Activated naive CD4-positive, alpha-beta T cell treated with anti-CD3 and anti-CD28 coated beads, Interleukin-2, amount 50 U/mL, for 72 hours (primary cell): Measurements from ENCODE around the gene EMD. TPM values are rescaled to one million over a fixed set of nuclear protein-coding genes. Genes with fewer than 3 reads are reported as not detected.

Experiments used
- ATAC-seq, 2 donors: fragments of 150-1000 bp; cut with Tn5 transposase; 2 replicates each; pipeline ENCODE4 v1.10.0; 2021; ENCODE audit warnings: mild to moderate bottlenecking in 2 of 2, moderate library complexity in 2 of 2
- DNase-seq, 2 donors: peaks; one replicate each; pipeline ENCODE4 v3.0.0; 2021 to 2022; ENCODE audit warnings: low spot score in 2 of 2
- H3K27ac Mint-ChIP-seq, 2 donors: one replicate each; pipeline ENCODE4 v1.8.0; 2022; ENCODE audit warnings: mild to moderate bottlenecking in 2 of 2, mixed read lengths in 2 of 2
- H3K36me3 Mint-ChIP-seq, 2 donors: one replicate each; pipeline ENCODE4 v1.8.0; 2022; ENCODE audit warnings: mixed read lengths in 2 of 2
- H3K9me3 Mint-ChIP-seq, 2 donors: one replicate each; pipeline ENCODE4 v1.8.0; 2022; ENCODE audit warnings: mixed read lengths in 2 of 2
- total RNA-seq, 2 donors: library from RNA; stranded (reverse); gene quantifications; one replicate each; pipeline ENCODE4 v1.2.3, GENCODE V29; 2022

The EMD gene
- total RNA-seq, 2 donors from 2014 or later = 79.3 to 83.0 TPM

DNA sequence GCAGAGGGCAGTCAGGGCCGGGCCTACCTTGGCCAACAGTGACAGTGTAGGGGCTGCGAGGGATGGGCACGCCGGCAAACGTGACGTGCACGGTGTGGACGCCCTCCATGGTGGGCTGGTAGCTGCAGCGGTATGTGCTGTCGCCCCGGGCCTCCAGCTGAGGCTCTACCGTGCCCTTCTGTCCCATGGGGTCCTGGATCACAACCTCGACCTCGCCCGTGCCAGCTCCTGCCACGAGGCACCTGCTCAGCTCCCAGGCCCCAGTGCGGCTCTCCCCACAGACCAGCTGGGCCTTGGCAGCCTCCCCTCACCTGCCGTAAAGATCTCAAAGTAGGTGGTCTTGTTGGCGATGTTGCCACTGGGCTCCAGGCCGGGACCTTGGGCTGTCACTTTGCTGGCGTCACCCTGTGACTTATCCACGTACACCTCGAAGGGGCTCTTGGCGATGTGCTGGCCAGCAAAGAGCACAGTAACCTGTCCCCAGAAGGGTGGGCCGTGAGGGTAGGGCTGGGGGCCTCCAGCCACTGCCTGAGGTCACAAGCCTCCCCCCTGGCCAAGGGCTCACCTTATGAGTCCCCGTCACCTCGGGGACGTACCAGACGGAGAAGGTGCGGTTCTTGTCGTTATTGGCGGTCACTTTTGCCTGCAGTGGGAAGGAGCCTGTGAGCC lies 13.0 kb upstream of the EMD start:
- Mint-ChIP-seq H3K27ac (no peak overlapping the region), H3K36me3 (peaks cover 5 to 12% of the 10 kb centered on the region in 2 donors), H3K9me3 (no peaks in the 10 kb centered on the region)
- ATAC-seq (no peak), DNase-seq (no peak)

DNA sequence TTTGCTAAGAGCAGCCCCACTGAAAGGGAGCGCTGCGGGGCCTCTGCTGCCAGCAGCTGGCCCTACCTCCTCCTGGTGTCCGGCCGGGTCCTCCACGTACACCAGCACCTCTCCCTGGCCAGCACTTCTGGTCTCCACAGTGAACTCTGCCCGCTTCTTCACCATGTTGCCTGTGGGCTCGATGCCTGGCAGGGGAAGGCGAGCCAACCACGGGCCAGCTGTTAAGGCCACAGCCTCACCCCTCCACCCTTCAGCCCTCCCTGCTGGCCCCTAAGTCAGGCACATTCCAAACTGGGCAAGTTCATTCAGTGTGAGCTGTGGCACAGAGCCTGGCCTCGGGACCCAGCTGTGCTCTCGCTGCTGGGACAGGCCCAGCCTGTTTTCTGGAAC lies 12.4 kb upstream of the EMD start:
- Mint-ChIP-seq H3K36me3 (peaks cover 5 to 12% of the 10 kb centered on the region in 2 donors), H3K27ac (no peak overlapping the region), H3K9me3 (no peaks in the 10 kb centered on the region)
- ATAC-seq (no peak), DNase-seq (no peak)

DNA sequence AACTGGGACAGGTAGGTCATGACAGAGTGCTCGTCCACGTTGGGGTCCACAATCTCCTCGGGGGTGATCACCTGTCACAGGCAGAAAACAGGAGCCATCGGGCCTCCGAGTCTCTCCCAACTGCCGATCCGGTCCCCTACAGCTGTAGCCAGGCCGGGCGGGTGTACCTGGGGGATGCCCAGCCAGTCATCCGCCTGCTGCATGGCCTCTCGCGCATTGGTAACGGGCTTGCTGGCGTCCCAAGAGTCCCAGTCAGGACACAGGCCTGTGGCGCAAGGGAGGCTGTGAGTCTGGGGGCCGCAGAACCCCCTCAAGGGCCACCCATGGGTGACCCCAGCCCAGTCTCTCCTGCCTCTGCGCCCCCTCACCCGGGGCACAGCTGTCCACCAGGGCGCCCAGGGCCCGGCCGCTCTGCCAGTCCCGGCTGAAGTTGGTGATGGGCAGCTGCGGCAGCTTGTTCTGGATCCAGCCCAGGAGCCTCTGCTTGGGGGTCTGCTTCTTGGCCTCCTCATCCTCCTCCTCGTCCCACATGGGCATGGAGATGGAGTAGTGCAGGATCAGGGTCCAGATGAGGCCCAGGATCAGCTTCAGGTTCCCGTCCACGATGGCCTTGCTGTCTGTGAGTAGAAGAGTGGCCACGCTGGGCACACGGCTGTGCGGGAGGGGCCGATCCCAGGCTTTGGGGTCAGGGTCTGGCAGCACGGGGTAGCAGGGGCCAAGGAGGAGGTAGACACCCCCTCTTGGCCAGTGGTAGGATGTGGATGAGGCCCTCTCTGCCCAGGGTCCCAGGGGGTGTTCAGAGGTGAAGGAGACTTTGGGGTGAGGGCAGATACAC lies 11.4 kb upstream of the EMD start:
- peaks cover 5 to 12% of the 10 kb centered on the region in 2 donors for H3K36me3 Mint-ChIP-seq
- peak overlapping the region; percentile 81 to 91 for H3K27ac Mint-ChIP-seq
- no peak for ATAC-seq
- no peak for DNase-seq
- H3K9me3 Mint-ChIP-seq = no peaks in the 10 kb centered on the region

DNA sequence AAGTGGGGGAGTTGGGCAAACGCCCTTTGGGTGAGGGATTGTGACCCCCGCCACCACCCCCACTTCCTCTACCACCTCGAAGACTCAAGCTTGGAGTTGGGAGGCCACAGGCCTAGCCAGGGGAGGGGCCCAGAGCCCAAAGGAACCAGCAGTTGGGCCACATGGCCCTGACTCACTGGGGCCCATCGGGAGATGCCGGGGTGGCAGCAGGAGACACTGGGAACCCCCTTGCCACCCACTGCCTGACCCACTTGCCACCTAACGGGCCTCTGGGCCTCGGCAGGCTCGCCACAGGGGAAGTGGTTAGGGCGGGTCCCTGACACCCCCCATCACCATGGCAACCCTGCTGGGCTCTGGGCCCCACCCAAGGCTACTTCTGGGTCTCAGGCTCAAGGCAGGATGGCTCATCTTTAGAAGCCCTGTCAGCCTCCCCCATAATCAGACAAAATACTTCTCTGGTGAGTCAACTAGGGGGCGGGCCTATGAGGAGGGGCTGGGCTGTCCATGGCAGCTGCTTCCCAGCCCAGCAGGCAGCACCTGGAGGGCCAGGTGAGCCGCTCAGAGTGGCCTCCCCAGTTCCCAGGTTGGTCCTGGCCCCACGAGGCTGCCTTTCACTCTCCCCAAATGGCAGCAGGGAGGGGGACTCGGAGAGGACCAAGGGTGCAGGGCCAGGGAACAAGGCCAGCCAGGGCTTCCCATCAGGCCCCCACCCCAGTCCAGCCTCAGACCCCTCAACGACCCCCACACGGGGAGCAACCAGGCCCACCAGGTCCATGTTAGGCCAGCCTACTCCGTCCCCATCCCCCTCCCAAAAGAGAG lies 10.3 kb upstream of the EMD start:
- Mint-ChIP-seq H3K36me3 (peaks cover 5 to 12% of the 10 kb centered on the region in 2 donors), H3K27ac (peak overlapping the region; percentile 81 to 91), H3K9me3 (no peaks in the 10 kb centered on the region)
- DNase-seq (peak; percentile 74 to 95), ATAC-seq (peak; percentile 63 to 76)

DNA sequence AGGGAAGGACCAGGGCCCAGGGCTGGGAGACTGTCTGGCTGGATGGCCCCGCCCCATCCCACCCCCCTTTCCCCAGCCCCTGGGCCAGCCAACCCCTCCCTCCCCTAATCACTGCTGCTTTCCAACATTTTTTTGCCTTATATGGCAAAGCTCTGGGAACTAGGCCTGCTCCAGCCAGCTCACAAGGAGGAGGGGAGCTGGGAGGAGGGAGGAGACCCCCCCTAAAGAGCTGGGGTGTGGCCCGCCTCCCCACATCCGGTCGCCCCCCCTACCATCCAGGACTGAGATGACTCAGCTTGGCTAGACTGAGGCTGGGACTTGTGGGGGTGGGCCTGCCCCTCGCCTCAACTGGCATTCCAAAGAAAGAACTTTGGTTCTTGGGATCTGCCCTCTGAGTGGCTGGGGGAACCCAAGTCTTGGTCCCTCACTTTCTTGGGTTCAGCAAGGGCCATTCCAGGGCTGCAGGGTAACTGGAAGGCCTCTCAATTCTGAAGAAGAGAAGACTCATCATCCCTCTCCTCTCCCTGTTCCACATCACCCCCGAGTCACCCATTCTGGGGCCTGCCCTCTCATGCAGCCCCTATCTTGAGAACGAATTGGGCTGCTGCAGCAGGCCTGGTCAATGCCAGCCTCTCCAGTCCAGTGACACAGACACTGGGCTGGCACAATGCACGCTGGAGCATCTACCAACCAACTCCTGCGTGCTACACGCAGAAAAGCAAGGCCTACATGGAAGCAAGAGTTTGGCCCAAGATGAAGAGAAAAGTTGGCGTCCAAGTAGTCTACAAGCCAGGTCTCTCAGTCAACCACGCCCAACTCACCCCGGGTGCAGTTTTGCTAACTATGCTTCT lies 9.4 kb upstream of the EMD start:
- Mint-ChIP-seq H3K36me3 (peaks cover 5 to 9% of the 10 kb centered on the region in 2 donors), H3K27ac (peak overlapping the region; percentile 79 to 83), H3K9me3 (no peaks in the 10 kb centered on the region)
- peak; percentile 13 to 20 for ATAC-seq
- DNase-seq = peak in 1 of 2 donors; percentile 75

DNA sequence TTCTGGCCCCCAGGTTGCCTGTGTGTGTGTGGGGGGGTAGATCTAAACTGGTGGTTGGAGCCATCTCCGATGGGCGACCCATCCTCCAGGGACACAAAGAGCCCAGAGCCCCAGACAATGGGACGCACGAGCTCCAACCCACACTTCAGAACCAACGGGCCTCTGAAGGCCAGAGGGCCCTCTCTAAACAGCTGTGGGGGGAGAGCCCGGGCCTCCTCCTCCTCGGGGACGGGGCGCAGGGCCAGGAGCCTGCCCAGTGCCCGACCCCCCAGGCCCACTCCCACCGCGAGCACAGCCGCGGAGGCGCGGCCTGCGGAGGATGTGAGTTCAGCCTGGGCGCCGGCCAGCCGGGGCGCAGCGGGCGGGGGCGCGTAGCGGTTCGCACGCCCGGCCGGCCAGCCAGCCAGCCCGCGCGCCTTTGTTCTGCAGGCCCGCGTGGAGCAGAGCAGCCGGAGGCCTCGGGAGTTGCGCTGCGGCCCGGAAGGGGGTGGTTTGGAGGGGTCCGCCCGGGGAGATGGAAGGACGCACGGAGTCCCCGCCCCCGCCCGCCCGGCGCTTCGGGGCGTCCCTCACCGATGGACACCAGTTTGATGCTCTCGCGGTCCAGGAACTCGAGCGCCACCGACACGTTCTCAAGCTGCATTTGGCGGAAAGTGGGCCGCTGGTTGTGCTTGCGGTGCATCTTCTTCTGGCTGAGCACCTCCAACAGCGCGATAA lies 8.6 kb upstream of the EMD start:
- no peak for DNase-seq
- peak overlapping the region; percentile 79 to 83 for H3K27ac Mint-ChIP-seq

DNA sequence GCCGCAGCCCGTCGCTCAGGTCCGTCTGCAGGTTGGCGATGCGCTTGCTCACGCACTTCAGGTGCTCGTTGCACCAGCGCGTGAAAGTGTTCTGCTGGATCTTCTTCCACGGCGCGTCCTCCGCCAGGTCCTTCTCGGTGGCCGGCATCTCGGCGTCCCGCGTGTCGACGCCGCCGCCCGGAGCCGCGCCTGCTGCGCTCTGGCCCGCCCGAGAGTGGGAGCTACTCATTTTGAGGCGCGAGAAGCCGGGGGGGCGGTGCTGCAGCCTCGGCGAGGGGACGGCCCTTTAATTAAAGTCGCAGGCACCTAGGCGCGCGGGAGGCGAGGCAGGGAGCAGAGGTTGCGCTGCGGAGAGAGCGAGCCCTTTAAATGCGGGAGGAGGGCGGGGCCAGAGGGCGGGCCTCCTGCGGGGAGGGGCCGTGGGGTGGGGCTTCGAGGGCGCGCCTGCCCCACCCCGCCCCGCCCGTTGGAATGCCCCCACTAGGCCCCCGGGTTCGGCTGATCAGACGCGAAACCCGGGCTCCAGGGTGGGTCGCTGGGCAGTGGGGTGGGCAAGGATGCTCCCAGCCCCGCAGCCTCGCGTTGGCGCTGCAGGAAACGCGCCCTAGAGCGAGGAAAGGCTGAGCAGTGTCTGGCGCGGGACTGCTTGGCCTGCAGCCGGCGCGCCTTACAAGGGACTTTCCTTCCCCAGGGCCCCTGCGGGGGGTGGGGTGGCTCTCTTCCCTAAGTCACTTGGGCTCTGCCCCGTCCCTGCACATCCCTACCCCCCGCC lies 7.9 kb upstream of the EMD start:
- H3K9me3 Mint-ChIP-seq = no peaks in the 10 kb centered on the region
- peak; percentile 85 to 87 for DNase-seq
- H3K36me3 Mint-ChIP-seq = peaks cover 5 to 6% of the 10 kb centered on the region in 2 donors
- H3K27ac Mint-ChIP-seq = peak overlapping the region; percentile 50 to 74
- ATAC-seq = peak; percentile 47 to 66

More for the DNA sequence above, 8.6 kb upstream of the EMD start:
- peaks cover 5 to 6% of the 10 kb centered on the region in 2 donors for H3K36me3 Mint-ChIP-seq
- ATAC-seq = no peak
- no peaks in the 10 kb centered on the region for H3K9me3 Mint-ChIP-seq

DNA sequence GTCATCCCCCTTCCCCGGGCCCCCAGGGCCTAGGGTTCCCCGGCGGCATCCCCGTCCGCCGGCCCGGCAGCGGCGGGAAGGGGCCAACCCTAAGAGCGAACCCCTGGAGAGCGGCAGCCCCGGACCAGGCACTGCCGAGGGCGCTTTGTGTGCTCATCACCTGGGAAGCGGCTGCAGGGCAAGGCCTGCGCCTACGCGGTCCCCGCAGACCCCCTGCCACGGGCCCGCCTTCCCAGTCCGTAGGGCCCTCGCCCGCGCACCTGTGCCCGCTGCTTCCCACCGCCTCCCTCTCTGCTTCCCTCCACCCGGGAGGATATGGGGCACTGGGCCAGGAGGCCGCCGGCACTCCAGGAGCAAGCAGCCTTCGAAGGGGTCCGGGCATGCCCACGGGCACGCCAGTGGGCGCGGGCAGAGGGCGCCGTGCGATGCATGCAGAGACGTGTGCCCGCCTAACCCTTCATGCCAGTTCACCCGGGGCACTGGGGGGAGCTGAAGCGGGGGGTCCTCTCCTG lies 7.2 kb upstream of the EMD start:
- peak; percentile 0 to 6 for ATAC-seq
- peaks cover 5 to 6% of the 10 kb centered on the region in 2 donors for H3K36me3 Mint-ChIP-seq
- no peak overlapping the region for H3K27ac Mint-ChIP-seq
- H3K9me3 Mint-ChIP-seq = no peaks in the 10 kb centered on the region
- no peak for DNase-seq

DNA sequence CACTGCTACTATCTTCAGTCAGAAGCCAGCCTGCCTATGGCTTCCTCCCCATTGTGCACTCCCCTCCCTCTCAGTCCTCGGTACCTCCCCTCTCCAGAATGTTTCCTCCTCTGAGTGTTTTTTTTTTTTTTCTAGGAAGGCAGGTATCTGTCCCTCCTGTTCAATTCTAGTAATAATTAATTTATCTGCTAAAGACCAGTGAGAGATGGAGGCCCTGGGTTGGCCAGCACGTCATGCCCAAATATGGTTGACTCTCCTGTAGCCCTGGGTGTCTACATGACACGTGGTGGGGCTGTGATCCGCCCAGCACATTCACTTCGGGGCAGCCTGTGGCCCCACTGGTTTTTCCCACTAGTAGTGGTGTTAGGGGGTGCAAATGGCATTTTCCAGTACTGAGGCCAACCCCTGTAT lies 6.5 kb upstream of the EMD start:
- no peaks in the 10 kb centered on the region for H3K9me3 Mint-ChIP-seq
- peaks cover 5 to 6% of the 10 kb centered on the region in 2 donors for H3K36me3 Mint-ChIP-seq
- no peak for DNase-seq
- peak in 1 of 2 donors; percentile 22 for ATAC-seq
- peak overlapping the region in 1 of 2 donors; percentile 60 for H3K27ac Mint-ChIP-seq

DNA sequence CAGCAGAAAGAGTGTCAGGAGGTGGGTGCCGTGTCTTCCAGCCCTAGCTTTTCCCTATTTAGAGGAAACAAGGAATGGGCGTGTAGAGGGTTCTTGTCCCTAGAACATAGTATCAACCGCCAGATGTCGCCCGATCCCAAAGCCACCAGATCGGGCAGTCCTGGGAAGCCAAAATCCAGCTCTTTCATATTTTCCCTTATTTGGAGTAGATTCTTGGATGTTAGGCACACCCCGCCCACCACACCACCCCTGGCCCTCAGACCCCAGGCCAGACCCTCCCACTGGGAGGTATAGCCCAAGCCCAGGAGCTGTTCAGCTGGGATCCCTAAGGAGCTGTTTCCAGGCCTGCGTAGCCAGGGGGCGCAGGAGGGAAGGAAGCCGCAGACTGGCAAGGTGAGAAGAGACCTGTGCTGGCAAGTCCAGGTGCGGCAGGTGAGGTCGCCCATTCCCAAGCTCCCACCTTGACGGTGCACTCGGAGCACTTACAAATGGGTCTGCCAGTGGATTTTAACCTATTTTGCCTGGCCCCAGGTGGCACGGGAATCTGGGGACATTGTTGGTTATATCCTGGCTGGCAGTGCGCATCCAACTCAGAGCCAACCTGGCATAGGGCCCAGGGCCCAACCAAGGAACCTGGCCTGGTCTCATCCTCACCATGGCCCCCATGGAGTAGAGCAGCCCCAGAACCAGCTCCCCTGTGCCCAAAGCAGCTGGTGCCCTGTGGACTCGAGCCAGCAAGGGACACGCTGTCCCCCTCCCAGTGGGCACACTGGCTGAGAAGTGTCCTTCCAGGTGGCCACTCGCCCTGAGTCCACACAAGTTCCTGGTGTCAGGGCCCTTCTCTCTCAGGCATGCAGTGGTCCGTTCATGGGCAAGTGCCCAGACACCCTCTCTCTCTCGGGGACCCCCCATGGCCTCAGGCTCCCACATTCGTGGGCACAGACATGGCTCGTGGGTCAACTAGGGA lies 5.5 kb upstream of the EMD start:
- no peak for DNase-seq
- H3K9me3 Mint-ChIP-seq = no peaks in the 10 kb centered on the region
- H3K36me3 Mint-ChIP-seq = peaks cover 5 to 6% of the 10 kb centered on the region in 2 donors
- ATAC-seq = no peak
- H3K27ac Mint-ChIP-seq = peak overlapping the region in 1 of 2 donors; percentile 48

DNA sequence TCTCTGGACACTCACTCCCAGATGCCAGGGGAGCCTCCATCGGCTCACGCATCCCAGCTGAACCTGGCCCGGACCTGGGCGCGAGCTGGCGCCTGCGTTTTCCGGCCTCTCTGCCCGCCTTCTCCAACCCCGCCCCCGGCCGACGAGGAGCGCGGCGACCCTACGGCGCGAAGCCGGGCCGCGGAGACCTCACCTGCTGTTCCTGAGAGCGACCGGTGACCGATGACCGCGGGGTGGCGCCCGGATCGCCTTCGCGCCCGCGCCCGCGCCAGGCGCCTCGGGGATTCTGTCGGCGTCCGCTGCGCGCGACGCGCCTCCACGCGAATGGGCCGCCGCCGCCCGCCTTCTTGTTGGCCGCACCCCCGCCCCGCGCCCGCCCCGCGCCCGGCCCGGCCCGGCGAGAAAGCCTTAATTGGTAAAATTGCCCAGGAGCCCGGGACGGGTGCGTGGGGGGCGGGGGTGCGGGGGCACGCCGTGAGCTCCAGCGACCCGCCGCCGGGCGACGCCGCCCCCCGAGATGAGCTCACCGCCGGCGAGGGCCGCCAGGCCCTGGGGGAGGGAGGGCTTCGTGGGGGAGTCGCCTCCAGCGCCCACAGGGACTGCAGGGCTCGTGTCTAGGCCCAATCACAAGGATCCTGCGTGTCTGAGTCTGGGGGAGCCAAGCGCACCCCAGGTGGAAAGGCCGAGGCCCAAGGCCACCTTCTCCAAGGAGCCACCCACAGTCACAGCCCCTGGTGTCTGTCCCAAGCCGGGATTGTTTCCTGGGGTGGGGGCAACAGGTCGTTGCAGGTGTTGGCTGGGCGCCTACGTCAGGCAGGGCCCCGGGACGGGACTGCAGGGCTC lies 4.6 kb upstream of the EMD start, which contains the start of gene FLNA:
TSS of gene FLNA (minus strand) at position 322 of the 843 bp plus-strand sequence. CDS start 3,389 bp downstream, outside the sequence.
- no peaks in the 10 kb centered on the region for H3K9me3 Mint-ChIP-seq
- H3K27ac Mint-ChIP-seq = peak within 1 kb of the TSS in 1 of 2 donors; percentile 48
- DNase-seq = no peak
- ATAC-seq = no peak
- H3K36me3 Mint-ChIP-seq = peaks cover 5 to 6% of the 10 kb centered on the region in 2 donors

DNA sequence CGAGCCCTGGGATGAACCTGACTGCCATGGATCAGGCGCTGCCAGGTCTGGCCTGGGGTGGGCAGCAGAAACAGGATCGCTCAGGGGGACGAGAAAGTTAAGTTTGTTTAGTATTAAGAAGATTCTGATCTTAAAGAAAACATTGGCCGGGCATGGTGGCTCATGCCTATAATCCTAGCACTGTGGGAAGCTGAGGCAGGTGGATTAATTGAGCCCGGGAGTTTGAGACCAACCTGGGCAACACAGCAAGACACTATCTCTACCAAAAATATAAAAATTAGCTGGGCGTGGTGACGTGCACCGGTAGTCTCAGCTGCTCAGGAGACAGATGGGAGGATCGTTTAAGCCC lies 4.0 kb upstream of the EMD start:
- ATAC-seq (no peak), DNase-seq (no peak)
- Mint-ChIP-seq H3K27ac (no peak overlapping the region), H3K9me3 (no peaks in the 10 kb centered on the region), H3K36me3 (peaks cover 4 to 5% of the 10 kb centered on the region in 2 donors)

DNA sequence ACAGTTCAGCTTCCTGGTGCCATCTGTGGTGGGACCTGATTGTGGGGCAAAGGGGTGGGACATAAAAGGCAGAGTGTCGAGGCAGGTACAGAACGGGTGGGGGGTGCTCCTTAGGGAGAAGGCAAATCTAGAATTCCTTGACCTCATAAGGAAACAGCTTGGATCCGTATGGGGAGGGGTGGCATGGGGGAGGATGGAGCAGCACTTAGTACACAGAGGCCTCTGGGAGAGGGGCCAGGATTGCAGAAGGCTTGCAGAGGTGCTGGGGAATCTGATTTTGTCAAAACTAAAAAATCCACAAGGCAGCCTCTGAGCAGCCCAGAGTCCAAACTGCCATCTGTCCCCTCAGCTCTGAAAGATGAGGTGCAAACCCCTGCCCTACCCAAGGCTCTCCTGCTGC lies 2.3 kb upstream of the EMD start:
- H3K36me3 Mint-ChIP-seq = peaks cover 8 to 13% of the 10 kb centered on the region in 2 donors
- no peaks in the 10 kb centered on the region for H3K9me3 Mint-ChIP-seq
- H3K27ac Mint-ChIP-seq = no peak overlapping the region
- no peak for DNase-seq
- no peak for ATAC-seq
